CD4-positive, alpha-beta T cell treated with Interferon alpha-2 for 1 hour (primary cell): ENCODE results near the gene NUDT16L1.

ENCODE experiments used
- DNase-seq, 2 donors: peaks; one replicate each; pipeline ENCODE4 v3.0.0-alpha.2; 2020 to 2022

The NUDT16L1 gene

DNA sequence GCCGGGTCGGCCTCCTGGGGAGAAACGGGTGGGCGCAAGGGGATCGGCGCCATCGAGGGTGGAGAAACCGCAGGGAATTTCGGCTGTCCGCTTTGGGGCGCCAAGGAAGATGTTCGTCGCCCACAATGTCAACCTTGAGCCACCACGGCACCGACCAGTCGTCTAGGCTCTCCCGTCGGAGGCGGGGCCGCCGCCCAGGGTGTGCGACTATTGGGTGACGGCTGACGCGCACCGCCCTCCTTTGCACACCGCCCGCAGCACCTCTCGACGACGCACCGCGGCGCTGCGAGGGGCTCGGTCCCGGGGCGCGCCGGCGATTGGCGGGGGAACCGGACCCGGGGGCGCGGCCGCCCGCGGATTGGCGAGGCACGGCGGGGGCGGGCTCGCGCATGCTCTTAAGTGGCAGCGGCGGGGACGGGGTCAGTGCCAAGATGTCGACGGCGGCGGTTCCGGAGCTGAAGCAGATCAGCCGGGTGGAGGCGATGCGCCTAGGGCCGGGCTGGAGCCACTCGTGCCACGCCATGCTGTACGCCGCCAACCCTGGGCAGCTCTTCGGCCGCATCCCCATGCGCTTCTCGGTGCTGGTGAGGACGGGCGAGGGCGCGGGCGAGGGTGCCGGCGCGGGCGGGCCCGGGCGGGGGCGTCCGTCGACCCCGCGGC is at the start of gene NUDT16L1:
Gene NUDT16L1 (plus strand): TSS at position 267 of the 660 bp plus-strand sequence. CDS start 165 bp downstream, at position 432.
- peak; percentile 96 to 97 for DNase-seq

DNA sequence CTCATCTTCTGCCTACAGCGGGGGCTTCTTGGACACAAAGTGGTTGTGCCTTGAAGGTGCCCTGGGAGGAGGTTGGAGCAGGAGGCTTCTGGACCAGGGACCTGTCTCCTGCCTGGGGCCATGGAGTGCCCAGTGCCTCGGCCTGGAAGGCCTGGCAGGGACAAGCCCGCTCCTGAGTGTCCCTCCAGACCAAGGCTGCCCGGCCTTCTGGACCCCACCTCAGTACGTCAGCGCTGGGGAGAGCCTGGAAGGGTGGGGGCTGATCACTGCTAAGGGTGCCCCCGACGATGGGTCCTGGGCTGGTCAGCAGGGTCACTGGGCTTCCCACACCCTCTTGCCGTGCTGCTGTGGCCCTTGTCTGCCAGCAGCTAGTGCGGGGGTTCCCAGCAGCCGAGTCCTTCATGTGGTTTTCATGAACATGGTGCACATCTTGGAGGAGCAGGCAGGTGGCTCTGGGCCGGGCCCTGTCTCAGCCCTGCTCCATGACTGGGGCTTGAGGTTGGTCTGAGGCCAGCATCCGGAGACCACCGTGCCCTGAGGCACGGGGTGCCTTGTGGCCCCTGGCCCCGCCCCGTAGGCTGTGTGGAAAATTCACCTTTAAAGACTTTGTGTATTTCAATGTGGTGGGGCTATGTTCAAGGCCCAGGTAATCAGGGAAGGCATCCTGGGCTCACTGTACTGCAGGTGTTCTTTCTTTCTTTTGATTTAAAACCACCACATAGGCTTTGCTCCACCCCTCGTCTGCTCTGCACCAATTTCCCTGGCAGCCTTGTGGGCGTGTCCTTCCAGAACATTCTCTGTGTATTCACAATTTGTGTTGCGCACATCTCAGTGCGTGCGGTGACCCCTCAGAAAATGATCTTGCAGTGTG is 46.4 kb upstream of the NUDT16L1 start:
- DNase-seq = no peak

DNA sequence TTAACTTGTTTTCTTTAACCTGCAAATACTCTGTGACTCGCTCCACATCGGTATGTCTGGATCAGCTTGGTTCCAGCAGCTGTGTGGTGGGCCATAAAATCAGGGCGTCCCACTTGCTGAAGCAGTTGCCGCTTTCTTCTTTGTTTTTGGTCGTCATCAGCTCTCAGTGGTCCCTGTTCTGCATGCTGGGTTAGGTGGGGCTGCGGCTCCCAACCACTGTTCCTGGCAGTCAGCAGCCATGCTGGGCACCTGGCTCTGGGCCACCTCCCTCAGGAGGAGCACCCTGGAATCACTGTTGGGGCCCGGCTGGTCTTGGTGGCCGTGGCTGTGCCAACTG is 45.8 kb upstream of the NUDT16L1 start:
- DNase-seq = no peak

DNA sequence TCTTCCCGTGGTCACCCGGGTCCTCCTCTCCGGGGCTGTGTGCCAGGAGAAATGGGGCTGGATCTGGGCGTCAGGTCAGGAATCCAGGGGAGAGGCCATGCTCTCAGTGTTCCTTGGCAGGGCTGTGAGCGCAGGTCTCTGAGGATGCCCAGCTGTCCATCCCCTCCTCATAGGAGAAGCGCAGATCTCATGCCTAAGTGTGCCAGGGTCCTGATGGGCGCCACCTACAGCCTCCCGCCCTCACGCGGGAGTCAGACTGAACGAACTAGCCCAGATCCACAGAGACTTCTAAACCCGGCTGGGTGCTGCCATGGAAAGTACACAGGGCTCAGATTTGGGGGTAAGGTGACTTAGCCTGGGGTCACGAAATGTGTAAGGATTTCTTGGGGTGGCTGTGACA is 44.4 kb upstream of the NUDT16L1 start:
- no peak for DNase-seq

DNA sequence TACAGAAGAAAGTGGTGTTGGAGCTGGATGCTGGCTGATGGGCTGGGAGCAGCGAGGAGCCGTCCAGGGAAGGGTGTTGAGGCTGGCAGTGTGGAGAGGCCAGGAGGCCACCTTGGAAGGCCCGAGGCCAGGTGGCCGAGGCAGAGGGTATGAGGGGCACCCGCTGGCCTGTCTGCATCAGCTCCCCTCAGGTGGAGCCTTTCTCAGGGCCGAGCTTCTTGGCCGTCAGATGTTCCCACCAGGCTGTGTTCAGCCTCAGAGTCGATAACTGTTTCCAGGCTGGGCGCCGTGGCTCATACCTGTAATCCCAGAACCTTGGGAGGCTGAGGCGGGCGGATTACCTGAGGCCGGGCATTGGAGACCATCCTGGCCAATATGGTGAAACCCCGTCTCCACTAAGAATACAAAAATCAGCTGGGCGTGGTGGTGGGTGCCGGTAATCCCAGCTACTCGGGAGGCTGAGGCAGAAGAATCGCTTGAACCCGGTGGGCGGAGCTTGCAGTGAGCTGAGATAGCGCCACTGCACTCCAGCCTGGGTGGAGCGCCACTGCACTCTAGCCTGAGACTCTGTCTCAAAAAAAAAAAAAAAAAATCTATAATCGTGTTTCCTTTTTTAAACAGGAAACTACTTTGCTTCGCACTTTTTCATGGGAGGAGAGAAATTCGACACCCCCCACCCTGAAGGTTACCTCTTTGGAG is 43.5 kb upstream of the NUDT16L1 start:
- peak in 1 of 2 donors; percentile 18 for DNase-seq

DNA sequence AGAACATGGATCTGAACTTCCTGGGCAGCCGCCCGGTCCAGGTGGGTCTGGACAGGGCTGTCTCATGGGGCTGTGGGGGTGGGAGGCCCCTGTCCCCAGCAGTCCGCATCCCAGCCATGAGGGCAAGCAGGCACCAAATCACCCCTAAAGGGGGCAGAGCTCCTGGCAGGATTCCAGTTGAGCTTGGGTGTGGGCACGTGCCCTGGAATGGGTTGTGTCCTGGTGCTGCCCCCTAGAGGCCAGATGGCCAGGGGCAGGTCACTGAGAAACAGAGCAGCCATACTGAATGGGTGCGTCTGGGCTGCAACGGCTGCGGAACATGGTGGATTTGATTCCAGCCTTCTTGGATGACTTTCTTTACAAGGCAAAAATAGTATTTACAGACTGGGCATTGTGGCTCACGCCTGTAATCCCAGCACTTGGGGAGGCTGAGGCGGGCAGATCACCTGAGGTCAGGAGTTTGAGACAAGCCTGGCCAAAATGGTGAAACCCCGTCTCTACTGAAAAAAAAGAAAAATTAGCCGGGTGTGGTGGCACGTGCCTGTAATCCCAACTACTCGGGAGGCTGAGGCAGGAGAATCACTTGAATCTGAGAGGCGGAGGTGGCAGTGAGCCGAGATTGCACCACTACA is 42.8 kb upstream of the NUDT16L1 start:
- peak; percentile 78 to 84 for DNase-seq

DNA sequence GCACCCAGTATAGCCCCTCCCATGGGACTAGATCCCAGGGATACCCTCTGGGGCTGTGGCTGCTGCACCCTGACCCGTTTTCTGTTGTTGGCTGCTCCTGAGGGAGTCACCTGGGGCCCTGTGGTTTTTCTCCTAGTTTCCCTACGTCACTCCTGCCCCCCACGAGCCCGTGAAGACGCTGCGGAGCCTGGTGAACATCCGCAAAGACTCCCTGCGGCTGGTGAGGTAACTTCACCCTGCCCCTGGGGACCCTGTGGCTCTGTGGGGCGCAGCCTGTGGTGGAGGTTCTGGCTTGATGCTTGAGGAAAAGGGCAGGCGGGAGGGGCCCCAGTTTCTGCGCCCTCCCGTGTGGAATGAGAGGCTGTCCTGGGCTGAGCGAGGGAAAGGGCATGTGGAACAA is 41.5 kb upstream of the NUDT16L1 start:
- DNase-seq = no peak

DNA sequence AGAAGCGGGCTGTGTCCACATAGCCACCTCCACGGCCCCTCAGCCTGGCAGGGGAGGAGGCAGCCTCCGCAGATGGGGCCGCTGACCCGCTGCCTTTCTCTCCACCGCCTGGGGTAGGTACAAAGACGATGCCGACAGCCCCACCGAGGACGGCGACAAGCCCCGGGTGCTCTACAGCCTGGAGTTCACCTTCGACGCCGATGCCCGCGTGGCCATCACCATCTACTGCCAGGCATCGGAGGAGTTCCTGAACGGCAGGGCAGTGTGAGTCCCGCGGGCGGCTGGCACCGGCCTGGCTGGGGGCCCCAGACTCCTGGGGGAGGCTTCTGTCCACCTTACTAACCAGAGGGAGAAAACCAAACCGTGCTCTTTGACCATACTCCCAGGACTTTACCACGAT is 40.8 kb upstream of the NUDT16L1 start:
- no peak for DNase-seq

DNA sequence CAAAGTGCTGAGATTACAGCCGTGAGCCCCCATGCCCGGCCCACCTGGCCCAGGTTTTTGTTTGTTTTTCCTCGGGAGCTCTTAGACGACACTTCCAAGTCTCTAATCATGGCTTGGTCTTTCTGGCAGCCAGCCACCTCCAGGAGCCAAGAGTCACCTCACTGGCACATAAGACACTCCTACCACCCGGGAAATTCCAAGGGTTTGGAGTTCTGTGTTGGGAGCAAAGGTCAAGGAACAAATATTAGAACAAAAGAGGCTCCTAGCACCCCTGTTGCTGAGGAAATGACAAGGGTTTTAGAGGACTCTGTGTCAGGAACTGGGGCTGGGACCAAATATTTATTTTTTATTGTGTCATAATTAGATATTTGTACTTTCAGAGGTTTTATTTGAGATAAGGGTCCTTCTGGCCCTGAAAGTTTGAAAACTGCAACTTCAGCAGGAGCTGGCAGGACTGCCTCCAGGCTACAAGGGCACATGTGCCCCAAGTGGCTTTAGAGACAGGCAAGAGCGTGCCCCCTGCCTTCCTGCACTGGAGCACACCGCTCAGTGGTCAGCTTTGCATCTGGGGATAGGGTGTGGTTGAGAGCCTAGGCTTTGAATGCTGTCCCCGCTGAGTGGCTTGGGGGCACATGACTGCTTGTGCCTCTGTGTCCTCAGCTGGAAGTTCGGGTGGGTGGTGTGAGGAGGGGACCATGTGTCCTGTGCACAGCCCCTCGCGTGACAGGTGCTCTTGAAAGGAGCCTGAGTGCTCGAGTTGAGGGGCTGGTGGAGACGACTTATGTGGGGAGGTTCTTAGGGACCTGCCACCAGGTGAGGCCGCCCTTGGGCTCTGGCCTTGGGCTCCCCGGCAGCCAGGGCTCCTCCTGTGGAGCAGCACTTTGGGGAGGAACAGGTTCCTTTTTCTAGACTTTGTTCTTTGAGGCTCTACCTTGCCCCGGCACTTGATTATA is 39.1 kb upstream of the NUDT16L1 start:
- no peak for DNase-seq

DNA sequence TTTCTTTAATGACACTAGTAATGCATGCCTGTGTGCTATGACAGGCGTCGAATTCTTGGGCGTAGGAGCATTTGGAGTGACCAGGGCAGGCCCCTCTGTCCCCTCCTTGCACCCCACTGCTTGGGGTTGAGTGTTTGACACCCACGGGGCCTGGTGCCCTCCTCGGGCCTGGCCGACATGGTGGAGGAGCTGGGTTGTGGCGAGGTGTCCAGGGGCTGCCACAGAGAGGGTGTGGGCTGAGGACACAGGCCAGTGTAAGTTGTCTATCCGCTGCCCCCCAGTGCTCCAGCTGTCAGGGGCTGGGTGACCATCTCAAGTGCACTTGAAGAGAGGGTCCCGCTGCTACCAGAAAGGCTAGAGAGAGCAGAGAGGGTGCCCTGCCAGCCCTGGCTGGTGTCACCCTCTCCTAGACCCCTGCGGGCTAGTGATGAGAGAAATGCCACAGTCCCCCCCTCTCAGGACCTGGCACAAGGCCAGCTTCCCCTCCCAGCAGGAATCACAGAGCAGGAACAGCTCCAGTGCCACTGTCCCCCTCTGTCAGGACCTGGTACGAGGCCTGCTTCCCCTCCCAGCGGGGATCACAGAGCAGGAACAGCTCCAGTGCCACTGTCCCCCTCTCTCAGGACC is 38.3 kb upstream of the NUDT16L1 start:
- DNase-seq = no peak

DNA sequence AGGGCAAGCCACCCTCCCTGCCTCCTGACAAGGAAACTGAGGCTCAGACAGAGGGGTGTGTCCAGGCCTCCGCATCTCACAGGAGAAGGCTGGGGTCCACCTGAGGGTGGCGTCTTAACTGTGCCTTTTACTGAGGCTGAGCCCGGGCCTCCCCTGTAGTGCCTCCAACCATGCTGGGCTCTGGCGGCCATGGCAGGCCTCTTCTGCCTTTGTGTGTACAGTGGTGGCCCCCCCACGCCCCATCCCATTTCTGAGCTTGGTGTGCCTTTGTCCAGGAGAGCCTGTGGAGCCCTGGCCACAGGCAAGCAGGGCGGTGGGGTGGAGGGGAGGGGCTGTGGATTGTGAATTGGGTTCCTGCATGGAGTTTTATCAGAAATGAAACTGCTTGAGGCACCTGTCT is 37.6 kb upstream of the NUDT16L1 start:
- DNase-seq = no peak

DNA sequence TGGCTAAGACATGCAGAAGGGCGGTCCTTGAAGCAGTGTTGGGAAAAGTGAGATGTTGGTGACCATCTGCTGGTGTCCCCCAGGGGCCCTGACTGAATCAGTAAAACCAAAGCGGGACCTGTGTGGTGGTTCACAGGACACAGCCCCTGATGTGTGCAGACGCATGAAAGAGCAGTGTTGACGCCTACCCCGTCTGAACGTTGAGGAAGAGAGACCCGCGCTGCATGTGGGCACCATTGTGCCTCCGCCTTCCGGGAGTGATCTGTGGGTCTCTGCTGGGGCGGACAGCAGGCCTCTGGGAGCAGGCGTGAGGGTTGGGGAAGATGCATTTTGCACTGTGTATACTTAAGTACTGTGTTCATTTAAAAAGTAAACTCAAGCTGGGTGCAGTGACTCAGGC is 37.1 kb upstream of the NUDT16L1 start:
- DNase-seq = no peak

DNA sequence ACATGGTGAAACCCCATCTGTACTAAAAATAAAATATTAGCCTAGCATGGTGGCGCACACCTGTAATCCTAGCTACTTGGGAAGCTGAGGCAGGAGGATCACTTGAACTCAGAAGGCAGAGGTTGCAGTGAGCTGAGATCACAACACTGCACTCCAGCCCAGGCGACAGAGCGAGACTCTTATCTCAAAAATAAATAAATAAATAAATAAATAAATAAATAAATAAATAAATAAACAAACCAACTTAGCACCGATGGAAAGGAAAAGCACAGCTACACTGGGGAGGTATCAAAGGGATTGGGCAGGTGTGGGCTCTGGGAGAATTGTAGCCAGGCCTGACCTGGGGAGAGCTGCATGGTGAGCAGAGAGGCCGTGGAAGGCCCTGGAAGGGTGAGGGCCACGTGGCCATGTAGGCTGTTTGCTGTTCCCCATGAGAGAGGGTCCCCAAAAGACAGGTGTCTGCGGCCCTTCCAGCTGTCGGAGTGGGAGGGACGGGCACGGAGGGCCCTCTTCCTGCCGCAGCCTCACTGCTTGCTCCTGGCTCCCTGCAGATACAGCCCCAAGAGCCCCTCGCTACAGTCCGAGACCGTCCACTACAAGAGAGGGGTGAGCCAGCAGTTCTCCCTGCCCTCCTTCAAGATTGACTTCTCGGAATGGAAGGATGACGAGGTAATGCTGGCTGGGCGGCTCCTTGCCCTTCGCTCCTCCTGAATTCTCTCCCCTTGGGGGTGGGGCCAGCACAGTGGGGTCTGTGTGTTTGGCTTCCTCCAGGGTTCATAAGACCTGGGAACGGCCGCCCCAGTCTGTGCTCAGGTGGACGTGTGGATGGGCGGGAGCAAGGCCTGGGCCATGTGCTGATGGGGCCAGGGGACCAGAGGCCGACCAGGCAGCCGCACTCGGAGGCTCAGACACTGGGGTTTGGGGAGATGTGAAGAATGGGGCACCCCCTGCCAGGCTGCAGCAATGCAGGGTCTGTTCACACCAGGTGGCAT is 36.4 kb upstream of the NUDT16L1 start:
- no peak for DNase-seq

DNA sequence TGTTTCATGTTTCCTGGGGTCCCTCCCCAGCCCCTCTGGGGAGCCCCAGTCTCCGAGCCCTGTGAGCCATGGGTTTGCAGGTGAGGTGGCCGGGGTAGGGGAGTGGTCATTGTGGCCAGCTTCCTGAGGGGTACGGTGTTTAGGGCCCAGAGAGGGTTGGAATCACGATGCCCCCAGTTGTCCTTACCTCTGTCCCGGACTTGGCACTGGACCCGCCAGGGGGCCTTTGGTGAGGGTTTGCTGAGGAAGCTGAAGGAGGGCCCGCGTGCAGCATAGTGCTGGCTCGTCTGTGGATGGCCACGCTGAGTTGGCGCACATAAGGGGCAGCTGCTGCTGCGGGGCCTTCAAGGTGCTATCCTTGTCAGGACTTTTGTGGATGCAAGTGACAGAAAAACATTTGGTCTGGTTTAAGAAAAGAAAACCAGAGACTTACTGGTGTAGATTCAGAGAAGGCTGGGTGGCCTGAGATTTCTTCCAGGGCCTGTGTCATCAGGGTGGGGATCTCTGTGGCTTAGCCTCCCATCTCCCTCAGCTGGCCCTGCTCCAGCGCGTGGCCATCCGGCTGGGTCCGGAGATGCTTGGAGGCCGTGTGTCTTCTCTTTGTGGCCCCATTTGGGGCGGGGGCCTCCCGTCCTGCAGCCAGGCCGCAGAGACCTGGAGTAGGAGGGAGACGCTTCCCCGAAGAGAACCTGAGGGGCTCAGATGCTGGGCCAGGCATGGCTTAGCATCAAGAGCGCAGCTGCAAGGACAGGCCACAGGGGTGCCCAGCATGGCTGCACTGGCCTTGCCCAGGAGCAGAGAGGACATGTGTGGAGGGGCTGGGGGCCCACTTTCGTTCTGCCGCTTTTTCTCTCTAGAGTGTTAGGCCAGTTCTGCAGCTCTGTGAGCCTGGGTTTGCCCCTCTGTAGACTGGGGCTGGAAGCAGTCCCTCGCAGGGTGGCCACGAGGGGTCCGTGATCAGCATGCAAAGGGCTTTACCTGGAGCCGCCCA is 33.7 kb upstream of the NUDT16L1 start:
- DNase-seq = no peak

DNA sequence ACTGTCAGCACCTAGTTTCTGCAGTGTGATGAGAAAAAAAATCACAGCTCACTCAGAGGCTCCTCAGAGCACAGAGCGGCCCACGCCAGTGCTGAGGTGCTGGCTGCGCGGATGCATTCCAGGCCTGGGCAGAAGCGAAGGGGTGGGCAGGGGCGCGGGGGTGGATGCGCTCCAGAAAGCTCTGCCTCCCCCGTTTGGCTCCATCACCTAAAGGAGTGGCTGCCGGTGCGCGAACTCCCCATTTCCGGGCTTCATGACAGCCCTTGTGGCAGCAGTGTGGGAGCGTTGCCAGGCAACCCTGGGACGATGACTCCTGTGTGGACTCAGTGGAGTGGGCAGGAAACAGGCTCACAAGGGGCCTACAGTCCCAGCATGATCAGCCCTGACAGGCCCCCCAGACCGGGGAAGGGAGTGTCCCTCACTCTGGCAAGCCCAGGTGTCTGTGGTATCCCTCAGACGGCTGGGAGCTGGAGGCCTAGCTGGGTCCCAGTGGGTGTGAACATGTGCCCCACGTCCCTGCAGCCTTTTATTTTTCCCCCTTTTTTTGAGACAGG is 32.8 kb upstream of the NUDT16L1 start:
- DNase-seq = peak; percentile 34 to 77

DNA sequence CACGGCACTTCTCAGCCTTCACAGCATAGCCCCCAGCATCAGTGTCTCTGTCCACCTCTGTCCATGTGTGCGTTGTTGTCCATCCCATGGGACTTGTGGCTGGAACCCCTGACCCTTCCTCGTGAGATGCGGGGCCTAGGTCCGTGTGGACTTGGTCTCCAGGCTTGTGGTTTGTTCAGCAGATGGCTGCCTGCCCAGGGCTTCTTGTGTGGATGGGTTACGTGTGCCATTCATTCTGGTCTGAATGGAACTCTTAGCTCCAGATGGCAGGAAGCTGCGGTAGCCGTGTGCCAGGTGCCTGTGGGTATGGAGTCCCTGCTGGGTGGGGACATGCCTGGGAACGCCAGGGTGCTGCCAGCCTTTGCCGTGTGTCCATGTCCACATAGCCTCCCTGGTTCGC is 31.7 kb upstream of the NUDT16L1 start:
- DNase-seq = no peak

DNA sequence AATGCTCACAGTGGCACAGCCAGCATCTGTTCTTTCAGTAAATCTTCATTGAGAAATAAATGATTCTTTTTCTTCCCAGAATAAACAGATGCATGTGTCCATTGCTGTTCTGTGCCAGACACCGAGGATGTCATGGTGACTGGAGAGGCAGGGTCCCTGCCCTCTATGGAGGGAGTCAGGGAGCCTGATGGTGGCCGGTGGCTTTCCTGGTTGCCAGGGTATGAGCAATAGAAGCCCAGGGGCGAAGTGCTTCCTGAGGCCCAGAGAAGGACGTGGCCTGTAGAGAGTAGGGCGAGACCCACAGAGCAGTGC is 29.9 kb upstream of the NUDT16L1 start:
- no peak for DNase-seq

DNA sequence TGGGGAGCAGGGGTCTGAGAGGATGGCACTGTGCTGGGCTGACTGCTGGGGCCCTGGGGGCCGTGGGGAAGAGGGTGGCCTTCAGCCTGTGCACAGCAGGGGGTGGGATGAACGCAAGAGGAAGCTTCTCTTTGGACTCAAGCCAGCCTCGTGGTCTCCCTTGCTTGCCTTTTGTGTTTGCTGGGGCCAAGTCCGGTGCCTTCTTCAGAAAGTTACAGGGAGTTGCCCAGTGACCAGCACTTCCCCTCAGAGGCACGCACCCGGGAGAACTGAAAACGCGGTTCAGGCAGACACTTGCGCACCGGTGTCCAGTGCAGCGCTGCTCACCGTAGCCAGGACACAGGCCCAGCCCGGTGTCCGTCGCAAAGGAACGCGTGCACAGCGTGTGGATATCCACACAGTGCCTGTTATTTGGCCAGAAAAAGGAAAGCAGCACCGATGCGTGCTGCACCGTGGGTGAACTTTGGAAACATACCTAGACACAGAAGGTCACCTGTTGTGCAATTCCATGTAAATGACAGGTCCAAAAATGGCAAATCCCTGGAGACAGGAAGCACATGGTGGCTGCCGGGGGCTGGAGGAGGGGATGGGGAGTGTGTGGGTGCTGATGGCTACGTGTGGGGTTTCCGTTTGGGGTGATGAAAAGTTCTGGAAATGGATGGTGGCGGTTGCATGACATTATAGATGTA is 29.4 kb upstream of the NUDT16L1 start:
- peak in 1 of 2 donors; percentile 55 for DNase-seq
